Dendritic cell treated with granulocyte-macrophage colony-stimulating factor and Interleukin-4, amounts not matched to agents 40 ng/mL and 50 ng/mL, for 4 days (primary cell): ENCODE measurements around the gene CSGALNACT2.
A peak's percentile ranks its signal among the peaks of the same experiment; 100 is the strongest.
"Not testable (repeated sequence)": the region's sequence is repeated elsewhere in the genome, so short reads cannot be mapped to it uniquely, and the experiment has no call there.

Experiments
- H3K27ac Mint-ChIP-seq: one replicate; pipeline ENCODE4 v1.8.0; 2022; ENCODE audit warnings: mild to moderate bottlenecking, mixed read lengths
- H3K27me3 Mint-ChIP-seq: one replicate; pipeline ENCODE4 v1.8.0; 2022; ENCODE audit warnings: mild to moderate bottlenecking, mixed read lengths
- H3K36me3 Mint-ChIP-seq: one replicate; pipeline ENCODE4 v1.8.0; 2022; ENCODE audit warnings: low read depth, mixed read lengths
- H3K4me1 Mint-ChIP-seq: one replicate; pipeline ENCODE4 v1.8.0; 2022; ENCODE audit warnings: low read depth, mixed read lengths
- H3K4me3 Mint-ChIP-seq: one replicate; pipeline ENCODE4 v1.8.0; 2022; ENCODE audit warnings: mild to moderate bottlenecking, moderate library complexity, mixed read lengths
- H3K9me3 Mint-ChIP-seq: one replicate; pipeline ENCODE4 v1.8.0; 2022; ENCODE audit warnings: mixed read lengths
- intact Hi-C: fragments of 100-400 bp; cut with micrococcal nuclease; formaldehyde crosslinking; loops from one replicate; pipeline ENCODE4 v1.15.0; 2022

The CSGALNACT2 gene

DNA sequence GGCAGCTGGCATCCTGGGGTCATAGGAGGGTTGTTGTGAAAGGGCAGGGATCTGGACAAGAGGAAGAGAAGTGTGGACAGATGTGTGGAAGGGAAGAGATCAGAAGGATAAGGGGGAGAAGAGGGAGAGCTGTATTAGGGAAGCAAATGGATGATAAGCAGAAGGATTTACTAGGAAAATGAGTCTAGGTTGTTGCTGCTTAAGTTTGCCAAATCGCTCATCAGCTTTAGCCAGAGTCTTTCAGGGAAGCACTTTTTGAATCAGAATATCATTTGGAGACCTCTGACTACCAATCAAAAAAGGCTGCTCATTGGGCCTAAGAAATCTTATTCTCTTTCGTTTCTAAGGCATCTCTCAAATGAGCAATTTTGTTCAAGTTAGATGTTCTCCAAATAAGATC is 2.6 kb upstream of the CSGALNACT2 start:
- Mint-ChIP-seq H3K27me3 (no peaks in the 10 kb centered on the region), H3K9me3 (no peaks in the 10 kb centered on the region), H3K27ac (no peak overlapping the region), H3K36me3 (peaks cover 30% of the 10 kb centered on the region), H3K4me1 (peaks cover 65% of the 10 kb centered on the region), H3K4me3 (no peak overlapping the region)
- intact Hi-C loops: no loop called here

DNA sequence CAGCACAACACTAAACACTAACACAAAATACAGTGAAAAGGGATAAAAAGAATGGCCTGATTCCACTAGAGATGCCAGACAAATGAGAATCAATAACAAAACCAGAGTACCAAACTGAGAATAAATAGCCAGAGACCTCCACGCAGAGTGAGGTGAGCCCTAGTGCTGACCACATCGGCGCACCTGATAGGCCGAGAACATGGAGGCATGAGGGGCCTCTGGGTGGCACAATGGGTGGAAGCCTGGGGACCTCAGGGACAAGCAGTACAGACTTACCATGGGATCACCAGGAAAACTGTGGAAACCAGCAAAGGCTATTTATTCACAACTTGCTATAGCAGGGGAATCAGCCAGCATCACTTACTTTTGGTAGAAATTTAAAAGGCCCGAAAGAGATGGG is 1.8 kb upstream of the CSGALNACT2 start:
- no peaks in the 10 kb centered on the region for H3K27me3 Mint-ChIP-seq
- peaks cover 61% of the 10 kb centered on the region for H3K4me1 Mint-ChIP-seq
- H3K27ac Mint-ChIP-seq: no peak overlapping the region
- intact Hi-C loops: no loop called here
- H3K9me3 Mint-ChIP-seq: no peaks in the 10 kb centered on the region
- H3K36me3 Mint-ChIP-seq: peaks cover 30% of the 10 kb centered on the region
- peak overlapping the region; percentile 7 for H3K4me3 Mint-ChIP-seq

DNA sequence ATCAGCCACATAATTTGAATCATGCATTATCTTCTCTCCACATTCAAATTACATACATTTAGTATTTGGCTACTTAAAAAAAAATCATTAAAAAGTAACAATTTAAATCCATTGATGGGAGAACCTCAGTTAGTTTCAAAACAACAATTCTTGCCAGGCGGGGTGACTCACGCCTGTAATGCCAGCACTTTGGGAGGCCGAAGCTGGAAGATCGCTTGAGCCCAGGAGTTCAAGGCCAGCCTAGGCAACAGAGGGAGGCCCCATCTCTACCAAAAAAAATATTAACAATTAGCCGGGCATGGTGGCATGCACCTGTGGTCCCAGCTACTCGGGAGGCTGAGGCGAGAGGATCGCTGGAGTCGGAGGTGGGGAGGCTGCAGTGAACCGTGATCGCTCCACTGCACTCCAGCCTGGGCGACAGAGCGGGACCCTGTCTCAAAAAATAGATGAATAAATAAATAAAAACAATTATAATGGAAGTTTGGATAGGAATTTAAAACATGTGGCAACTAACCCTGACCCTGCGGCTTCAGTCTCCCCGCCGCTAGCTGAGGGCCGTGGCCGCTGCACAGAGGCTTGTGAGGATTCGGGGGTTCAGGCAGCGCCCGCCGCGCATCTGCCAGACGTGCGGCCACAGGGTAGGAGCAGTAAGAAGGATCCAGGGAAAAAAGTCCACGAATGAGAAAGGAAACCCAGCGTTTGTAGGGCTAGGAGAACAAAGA is 1.1 kb upstream of the CSGALNACT2 start:
- intact Hi-C loops: no loop called here
- Mint-ChIP-seq H3K4me1 (peaks cover 59% of the 10 kb centered on the region), H3K4me3 (peak overlapping the region; percentile 89), H3K9me3 (no peaks in the 10 kb centered on the region), H3K27ac (peak overlapping the region; percentile 90), H3K36me3 (peaks cover 30% of the 10 kb centered on the region), H3K27me3 (no peaks in the 10 kb centered on the region)

DNA sequence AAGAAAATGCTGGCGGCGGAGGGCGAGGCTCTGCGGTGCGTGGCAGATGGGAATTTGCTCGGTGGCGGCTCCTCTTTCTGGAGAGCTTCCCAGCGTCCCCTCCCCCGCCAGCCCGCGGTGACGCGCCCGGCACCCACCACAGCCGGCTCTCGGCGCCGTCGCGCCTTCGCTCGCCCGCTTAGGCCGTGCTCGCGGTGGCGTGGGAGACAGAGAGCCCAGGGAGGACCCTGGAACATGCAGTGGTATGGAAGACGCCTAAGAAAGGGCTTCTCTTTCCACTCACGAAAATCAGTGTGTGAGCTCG is 576 bp upstream of the CSGALNACT2 start:
- no peaks in the 10 kb centered on the region for H3K27me3 Mint-ChIP-seq
- H3K4me1 Mint-ChIP-seq: peaks cover 62% of the 10 kb centered on the region
- H3K4me3 Mint-ChIP-seq: peak overlapping the region; percentile 89
- intact Hi-C loops: no loop called here
- H3K27ac Mint-ChIP-seq: peak overlapping the region; percentile 90
- peaks cover 30% of the 10 kb centered on the region for H3K36me3 Mint-ChIP-seq
- no peaks in the 10 kb centered on the region for H3K9me3 Mint-ChIP-seq

DNA sequence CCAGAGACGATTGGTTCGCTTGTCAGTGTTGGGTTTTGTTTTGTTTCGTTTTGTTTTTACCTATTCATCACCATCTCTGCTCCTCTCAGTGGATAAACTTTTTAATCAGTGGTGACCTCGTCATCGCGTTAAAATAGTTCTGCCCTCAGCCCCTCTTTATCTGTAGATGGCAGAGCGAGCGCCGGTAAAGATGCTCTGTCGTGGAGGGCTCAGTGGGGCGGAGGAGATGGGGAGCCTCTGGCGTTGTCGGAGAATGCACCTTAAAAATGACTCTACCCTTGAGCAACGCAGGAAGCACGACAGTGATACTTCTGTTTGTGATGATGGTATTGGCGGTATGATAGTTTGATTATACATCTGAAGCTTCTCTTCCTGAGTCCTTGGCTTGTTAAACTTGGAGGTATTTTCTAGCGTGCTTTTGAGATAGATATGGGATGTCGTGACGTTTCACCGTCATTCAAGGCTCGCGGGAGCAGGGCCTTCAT is 554 bp downstream of the CSGALNACT2 start:
- intact Hi-C loops: no loop called here
- Mint-ChIP-seq H3K4me3 (peak overlapping the region; percentile 97), H3K4me1 (peaks cover 60% of the 10 kb centered on the region), H3K27ac (peak overlapping the region; percentile 90), H3K27me3 (no peaks in the 10 kb centered on the region), H3K36me3 (peaks cover 37% of the 10 kb centered on the region), H3K9me3 (no peaks in the 10 kb centered on the region)

DNA sequence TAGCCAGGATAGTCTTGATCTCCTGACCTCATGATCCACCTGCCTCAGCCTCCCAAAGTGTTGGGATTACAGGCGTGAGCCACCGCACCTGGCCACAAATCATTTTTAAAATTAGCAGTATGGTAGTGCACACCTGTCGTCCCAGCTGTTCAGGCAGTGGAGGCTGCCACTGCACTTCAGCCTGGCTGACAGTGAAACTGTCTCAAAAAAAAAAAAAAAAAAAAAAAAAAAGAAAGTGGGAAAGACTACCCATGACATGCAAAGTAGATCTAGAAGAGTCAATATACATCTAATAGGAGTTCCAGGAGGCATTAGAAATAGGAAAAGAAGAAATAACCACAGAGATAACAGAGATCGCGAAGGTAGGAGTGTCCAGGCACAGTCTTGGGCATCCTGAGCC is 3.2 kb downstream of the CSGALNACT2 start:
- intact Hi-C loops: no loop called here
- H3K36me3 Mint-ChIP-seq: peaks cover 37% of the 10 kb centered on the region
- no peaks in the 10 kb centered on the region for H3K9me3 Mint-ChIP-seq
- peak overlapping the region; percentile 97 for H3K4me3 Mint-ChIP-seq
- no peaks in the 10 kb centered on the region for H3K27me3 Mint-ChIP-seq
- H3K4me1 Mint-ChIP-seq: peaks cover 53% of the 10 kb centered on the region
- peak overlapping the region; percentile 90 for H3K27ac Mint-ChIP-seq

DNA sequence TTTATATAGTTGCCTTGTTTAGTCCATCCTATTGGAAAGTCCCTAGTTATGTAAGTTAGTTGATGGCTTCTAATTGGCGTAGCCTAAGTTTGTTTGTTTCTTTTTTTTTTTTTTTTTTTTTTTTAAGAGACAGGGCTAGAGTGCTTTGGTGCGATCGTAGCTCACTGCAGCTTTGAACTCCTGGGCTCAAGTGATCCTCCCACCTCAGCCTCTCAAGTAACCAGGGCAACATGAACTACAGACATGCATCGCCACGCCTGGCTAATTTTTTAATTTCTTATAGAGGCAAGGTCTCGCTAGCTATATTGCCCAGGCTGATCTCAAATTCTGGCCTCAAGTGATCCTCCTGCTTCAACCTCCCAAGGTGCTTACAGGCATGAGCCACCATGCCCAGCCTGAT is 7.1 kb downstream of the CSGALNACT2 start:
- H3K4me3 Mint-ChIP-seq: no peak overlapping the region
- H3K4me1 Mint-ChIP-seq: peaks cover 52% of the 10 kb centered on the region
- peaks cover 12% of the 10 kb centered on the region for H3K9me3 Mint-ChIP-seq
- intact Hi-C loops: no loop called here
- no peaks in the 10 kb centered on the region for H3K27me3 Mint-ChIP-seq
- H3K27ac Mint-ChIP-seq: no peak overlapping the region
- peaks cover 38% of the 10 kb centered on the region for H3K36me3 Mint-ChIP-seq

DNA sequence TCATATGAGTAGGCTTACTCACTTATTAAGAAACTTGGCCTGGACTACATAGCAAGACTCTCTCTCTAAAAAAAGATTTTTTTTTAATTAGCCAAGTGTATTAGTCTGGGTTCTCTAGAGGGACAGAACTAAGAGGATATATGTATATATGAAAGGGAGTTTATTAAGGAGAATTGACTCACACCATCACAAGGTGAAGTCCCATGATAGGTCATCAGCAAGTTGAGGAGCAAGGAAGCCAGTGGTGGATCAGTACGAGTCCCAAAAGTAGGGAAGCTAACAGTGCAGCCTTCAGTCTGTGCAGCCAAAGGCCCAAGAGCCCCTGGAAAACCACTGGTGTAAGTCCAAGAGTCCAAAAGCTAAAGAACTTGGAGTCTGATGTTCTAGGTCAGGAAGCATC is 7.7 kb downstream of the CSGALNACT2 start:
- H3K27ac Mint-ChIP-seq, H3K27me3 Mint-ChIP-seq, H3K4me3 Mint-ChIP-seq, intact Hi-C loops: not testable (repeated sequence)
- peaks cover 59% of the 10 kb centered on the region for H3K4me1 Mint-ChIP-seq
- peaks cover 38% of the 10 kb centered on the region for H3K36me3 Mint-ChIP-seq
- peaks cover 12% of the 10 kb centered on the region for H3K9me3 Mint-ChIP-seq

DNA sequence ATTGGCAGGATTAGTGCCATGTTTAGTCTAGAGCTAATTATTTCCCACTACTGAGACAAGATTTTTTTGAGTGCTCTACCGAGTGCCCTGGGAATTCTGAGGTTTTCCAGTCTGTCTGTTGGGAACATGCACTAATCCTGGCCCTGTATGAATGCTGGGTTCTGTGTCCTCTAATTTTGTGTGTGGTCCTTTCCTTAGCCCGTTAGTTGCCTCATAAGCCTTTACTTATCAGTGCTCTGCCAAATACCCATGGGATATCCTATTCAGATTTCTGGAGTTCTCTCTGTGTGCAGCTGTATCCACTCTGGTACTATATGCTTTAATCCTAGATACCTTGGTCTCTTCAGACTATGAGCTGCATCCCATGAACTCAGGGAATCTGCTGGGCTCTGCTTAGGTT is 13.1 kb downstream of the CSGALNACT2 start:
- Mint-ChIP-seq H3K27ac (peak overlapping the region; percentile 67), H3K9me3 (peaks cover 12% of the 10 kb centered on the region), H3K4me1 (peaks cover 44% of the 10 kb centered on the region), H3K27me3 (no peaks in the 10 kb centered on the region), H3K4me3 (peak overlapping the region; percentile 6), H3K36me3 (peaks cover 42% of the 10 kb centered on the region)
- intact Hi-C loops: no loop called here

DNA sequence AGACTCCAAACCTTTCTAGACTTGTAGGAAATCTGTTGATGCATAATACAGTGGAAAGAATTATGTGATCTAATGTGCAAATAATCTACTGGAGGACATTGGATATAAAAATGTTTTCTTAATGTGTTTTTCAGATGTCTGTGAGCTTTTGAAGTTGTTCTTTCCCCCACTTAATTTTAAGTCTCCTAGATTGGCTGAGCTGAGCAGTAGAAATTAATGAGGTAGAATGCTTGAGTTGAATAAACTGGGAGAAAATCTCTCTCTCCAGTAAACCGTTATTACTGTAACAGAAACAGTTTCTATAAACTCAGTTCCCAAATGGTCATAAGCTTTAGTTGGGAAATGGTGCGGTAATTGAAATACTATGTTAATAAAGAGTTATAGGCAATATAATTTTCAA is 15.7 kb downstream of the CSGALNACT2 start:
- intact Hi-C loops: no loop called here
- Mint-ChIP-seq H3K27me3 (no peaks in the 10 kb centered on the region), H3K27ac (no peak overlapping the region), H3K36me3 (peaks cover 41% of the 10 kb centered on the region), H3K9me3 (peaks cover 3% of the 10 kb centered on the region), H3K4me3 (no peak overlapping the region), H3K4me1 (peaks cover 53% of the 10 kb centered on the region)

DNA sequence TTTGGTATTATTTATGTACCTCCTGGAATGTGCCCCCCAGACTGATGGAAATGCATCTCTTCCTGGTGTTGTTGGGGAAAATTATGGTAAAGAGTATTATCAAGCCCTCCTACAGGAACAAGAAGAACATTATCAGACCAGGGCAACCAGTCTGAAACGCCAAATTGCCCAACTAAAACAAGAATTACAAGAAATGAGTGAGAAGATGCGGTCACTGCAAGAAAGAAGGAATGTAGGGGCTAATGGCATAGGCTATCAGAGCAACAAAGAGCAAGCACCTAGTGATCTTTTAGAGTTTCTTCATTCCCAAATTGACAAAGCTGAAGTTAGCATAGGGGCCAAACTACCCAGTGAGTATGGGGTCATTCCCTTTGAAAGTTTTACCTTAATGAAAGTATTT is 17.0 kb downstream of the CSGALNACT2 start:
- Mint-ChIP-seq H3K27ac (no peak overlapping the region), H3K9me3 (no peaks in the 10 kb centered on the region), H3K36me3 (peaks cover 34% of the 10 kb centered on the region), H3K4me3 (no peak overlapping the region), H3K27me3 (no peaks in the 10 kb centered on the region), H3K4me1 (peaks cover 53% of the 10 kb centered on the region)
- intact Hi-C loops: no loop called here

DNA sequence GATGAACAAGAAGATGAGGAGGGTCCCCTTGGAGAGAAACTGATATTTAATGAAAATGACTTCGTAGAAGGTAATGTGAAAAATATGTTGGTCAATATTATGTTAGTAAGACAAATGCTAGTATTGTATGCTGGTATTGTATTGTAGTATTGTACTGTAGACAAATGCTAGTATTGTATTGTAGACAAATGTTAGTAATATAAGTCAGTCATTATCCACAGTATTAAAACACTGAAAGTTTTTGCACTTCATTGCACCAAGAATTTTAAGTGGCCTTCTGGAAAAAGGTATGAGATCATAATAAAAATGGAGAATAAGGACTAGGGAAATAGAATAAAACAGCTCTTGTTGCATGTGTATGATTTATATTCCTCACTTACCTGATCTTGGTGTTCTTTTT is 17.5 kb downstream of the CSGALNACT2 start:
- intact Hi-C loops: no loop called here
- Mint-ChIP-seq H3K9me3 (no peaks in the 10 kb centered on the region), H3K27me3 (no peaks in the 10 kb centered on the region), H3K4me1 (peaks cover 51% of the 10 kb centered on the region), H3K4me3 (no peak overlapping the region), H3K27ac (no peak overlapping the region), H3K36me3 (peaks cover 34% of the 10 kb centered on the region)

DNA sequence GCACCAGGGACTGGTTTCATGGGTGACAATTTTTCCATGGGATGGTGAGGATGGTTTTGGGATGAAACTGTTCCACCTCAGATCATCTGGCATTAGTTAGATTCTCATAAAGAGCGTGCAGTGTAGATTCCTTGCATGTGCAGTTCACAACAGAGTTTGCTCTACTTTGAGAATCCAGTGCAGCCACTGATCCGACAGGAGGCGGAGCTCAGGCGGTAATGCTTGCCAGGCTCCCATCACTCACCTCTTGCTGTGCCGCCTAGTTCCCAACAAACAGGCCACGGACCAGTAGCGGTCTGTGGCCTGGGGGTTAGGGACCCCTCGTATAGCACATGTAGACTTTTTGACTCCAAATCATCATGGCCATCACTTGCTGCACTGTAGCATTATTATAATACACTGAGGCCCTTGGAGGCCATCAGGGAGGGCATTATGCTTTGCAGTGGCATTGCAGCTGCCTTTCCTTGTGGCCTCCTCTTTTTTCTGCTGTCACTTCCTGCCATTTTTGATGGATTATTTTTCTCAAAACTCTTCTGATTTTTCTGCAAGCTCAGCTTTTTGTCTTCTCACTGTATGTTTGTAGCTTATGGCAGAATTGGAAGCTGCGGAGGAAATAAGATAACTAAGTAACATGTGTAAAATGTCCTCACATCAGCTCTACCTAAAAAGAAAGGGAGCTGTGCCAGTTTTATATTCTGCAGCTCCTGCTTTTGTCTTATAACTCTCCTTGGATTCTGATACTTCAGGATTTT is 18.5 kb downstream of the CSGALNACT2 start:
- Mint-ChIP-seq H3K9me3 (no peaks in the 10 kb centered on the region), H3K4me3 (no peak overlapping the region), H3K4me1 (peaks cover 52% of the 10 kb centered on the region)

DNA sequence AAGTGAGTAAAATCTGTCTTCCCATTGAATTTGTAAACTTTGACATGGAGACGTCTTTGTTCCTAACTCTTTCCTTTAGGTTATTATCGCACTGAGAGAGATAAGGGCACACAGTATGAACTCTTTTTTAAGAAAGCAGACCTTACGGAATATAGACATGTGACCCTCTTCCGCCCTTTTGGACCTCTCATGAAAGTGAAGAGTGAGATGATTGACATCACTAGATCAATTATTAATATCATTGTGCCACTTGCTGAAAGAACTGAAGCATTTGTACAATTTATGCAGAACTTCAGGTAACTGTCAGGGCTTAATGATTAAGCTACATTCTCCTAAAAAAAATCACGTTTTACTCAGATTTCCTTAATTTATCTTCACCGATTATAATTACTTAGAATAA is 20.4 kb downstream of the CSGALNACT2 start:
- Mint-ChIP-seq H3K9me3 (no peaks in the 10 kb centered on the region), H3K4me3 (no peak overlapping the region), H3K36me3 (peaks cover 63% of the 10 kb centered on the region), H3K27ac (no peak overlapping the region), H3K4me1 (peaks cover 61% of the 10 kb centered on the region), H3K27me3 (no peaks in the 10 kb centered on the region)
- intact Hi-C loops: no loop called here

More for the DNA sequence above, 18.5 kb downstream of the CSGALNACT2 start:
- H3K27ac Mint-ChIP-seq: peak overlapping the region; percentile 50
- intact Hi-C loops: no loop called here
- H3K36me3 Mint-ChIP-seq: peaks cover 44% of the 10 kb centered on the region
- H3K27me3 Mint-ChIP-seq: no peaks in the 10 kb centered on the region
